Peyer's patch (tissue), 4 donors: ENCODE measurements around the gene SEC11A. TPM values are rescaled to one million over a fixed set of nuclear protein-coding genes. Genes with fewer than 3 reads are reported as not detected.
A peak's percentile ranks its signal among the peaks of the same experiment; 100 is the strongest.

Source experiments
- DNase-seq, 3 donors: peaks; one replicate each; pipeline ENCODE4 v3.0.0-alpha.2; 2017 to 2019
- H3K27ac ChIP-seq, 4 donors: fragments of 200-600 bp; sonication (generic); one replicate each; pipeline ENCODE4 v1.5.1; 2016 to 2019
- H3K27me3 ChIP-seq, 2 donors: fragments of 200-600 bp; sonication (generic); one replicate each; pipeline ENCODE4 v1.5.1; 2019
- H3K36me3 ChIP-seq, 3 donors: fragments of 200-600 bp; sonication (generic); one replicate each; pipeline ENCODE4 v1.5.1; 2016 to 2019
- H3K4me1 ChIP-seq, 4 donors: fragments of 200-600 bp; sonication (generic); one replicate each; pipeline ENCODE4 v1.5.1; 2016 to 2019
- H3K4me3 ChIP-seq, 4 donors: fragments of 200-600 bp; sonication (generic); 1 replicate in 3 of 4; 2 replicates in 1 of 4; pipeline ENCODE4 v1.5.1; 2016 to 2019; ENCODE audit warnings: mild to moderate bottlenecking in 1 of 4
- H3K9me3 ChIP-seq, 4 donors: fragments of 200-600 bp; sonication (generic); one replicate each; pipeline ENCODE4 v1.5.1; 2016 to 2019; ENCODE audit warnings: mild to moderate bottlenecking in 1 of 4
- POLR2A ChIP-seq, 2 donors: fragments of 450-650 bp; IDR thresholded peaks; one replicate each; pipeline ENCODE4 v1.5.1; 2017; ENCODE audit warnings: antibody characterized with exemption in 2 of 2, mild to moderate bottlenecking in 2 of 2, moderate library complexity in 2 of 2
- total RNA-seq, 4 donors: library from RNA; depleted of rRNA; stranded (reverse); fragments of >200 nt; gene quantifications; one replicate each; pipeline ENCODE4 v1.1.0, GENCODE V29; 2016
- TF ChIP-seq, protein P1 (sequence below), 6 experiments: fragments of 450-650 bp in 4 of 6; fragments of 200-600 bp in 2 of 6; sonication (generic) in 1 of 6; IDR thresholded peaks; one replicate each; pipeline ENCODE4 v1.5.1; 2017 to 2019; ENCODE audit warnings: antibody characterized with exemption in 6 of 6, mild to moderate bottlenecking in 3 of 6, moderate library complexity in 1 of 6

SEC11A gene
- total RNA-seq = 10 to 100 TPM; 35.9 to 75.1 (median 61.7) TPM

DNA sequence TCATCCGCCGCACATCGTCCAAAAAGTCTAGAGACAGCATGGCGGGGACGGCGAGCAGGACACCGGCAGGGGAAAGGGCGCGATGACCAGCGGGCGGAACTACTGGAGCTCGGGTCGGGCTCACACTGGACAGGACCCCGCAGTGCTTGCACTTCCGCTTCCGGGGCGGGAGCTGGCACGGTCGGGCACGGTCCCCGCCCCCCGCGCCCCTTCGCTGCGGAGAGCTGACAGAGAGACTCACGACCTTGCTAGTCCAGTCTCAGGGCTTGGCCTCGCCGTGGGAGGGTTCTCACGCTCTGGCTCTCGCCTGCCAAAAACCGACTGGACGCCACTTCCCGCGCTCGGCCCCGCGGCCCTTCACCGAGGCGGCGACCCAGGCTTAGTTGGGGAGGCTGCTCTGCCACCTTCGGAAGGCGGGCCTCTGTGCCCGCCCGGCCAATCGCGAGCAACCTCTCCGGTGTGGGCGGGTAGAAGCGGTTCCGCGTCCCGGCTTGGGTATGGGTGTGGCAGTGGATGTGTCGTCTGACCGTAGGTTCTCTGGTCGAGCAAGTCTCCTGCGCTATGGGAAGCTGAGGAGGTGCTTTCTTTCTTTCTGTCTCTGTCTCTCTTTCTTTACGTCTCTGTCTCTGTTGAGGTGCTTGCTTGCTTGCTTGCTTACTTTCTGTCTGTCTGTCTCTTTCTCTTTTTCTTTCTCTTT lies at the start of gene SEC11A:
TSS of gene SEC11A (minus strand) at position 104 of the 697 bp plus-strand sequence. CDS start at position 40, 64 bp downstream.
- Histone ChIP-seq H3K4me1 (peaks cover 0 to 21% (median 10%) of the 10 kb centered on the region in 4 donors), H3K4me3 (peak within 1 kb of the TSS; percentile 69 to 88 (median 85)), H3K9me3 (no peaks in the 10 kb centered on the region), H3K36me3 (peaks cover 0 to 8% (median 0%) of the 10 kb centered on the region in 3 donors), H3K27ac (peak within 1 kb of the TSS; percentile 89 to 95 (median 92)), H3K27me3 (no peaks in the 10 kb centered on the region)
- TF ChIP-seq, protein P1, sequence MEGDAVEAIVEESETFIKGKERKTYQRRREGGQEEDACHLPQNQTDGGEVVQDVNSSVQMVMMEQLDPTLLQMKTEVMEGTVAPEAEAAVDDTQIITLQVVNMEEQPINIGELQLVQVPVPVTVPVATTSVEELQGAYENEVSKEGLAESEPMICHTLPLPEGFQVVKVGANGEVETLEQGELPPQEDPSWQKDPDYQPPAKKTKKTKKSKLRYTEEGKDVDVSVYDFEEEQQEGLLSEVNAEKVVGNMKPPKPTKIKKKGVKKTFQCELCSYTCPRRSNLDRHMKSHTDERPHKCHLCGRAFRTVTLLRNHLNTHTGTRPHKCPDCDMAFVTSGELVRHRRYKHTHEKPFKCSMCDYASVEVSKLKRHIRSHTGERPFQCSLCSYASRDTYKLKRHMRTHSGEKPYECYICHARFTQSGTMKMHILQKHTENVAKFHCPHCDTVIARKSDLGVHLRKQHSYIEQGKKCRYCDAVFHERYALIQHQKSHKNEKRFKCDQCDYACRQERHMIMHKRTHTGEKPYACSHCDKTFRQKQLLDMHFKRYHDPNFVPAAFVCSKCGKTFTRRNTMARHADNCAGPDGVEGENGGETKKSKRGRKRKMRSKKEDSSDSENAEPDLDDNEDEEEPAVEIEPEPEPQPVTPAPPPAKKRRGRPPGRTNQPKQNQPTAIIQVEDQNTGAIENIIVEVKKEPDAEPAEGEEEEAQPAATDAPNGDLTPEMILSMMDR (IDR thresholded peaks at IDR 0.05) = peak in 1 of 6 experiments; percentile 5
- peak; percentile 93 to 95 for TF ChIP-seq POLR2A (IDR thresholded peaks at IDR 0.05)
- DNase-seq = peak; percentile 95 to 98 (median 97)

DNA sequence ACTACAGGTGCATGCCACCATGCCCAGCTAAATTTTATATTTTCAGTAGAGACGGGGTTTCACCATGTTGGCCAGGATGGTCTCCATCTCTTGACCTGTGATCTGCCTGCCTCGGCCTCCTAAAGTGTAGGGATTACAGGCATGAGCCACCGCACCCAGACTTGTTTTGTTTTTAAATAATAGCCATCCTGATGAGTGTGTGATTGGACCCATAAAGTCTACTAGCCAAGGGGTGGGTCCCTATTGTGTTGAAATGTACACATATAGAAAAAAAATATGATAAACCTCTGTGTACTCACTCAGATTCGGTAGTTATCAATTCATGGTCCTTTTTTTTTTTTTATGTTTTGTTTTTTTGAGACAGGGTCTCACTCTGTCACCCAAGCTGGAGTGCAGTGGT lies 49.7 kb upstream of the SEC11A start:
- Histone ChIP-seq H3K4me3 (no peak overlapping the region), H3K27me3 (no peaks in the 10 kb centered on the region), H3K4me1 (peaks cover 4 to 34% (median 9%) of the 10 kb centered on the region in 4 donors), H3K9me3 (no peaks in the 10 kb centered on the region), H3K36me3 (peaks cover 0 to 37% (median 0%) of the 10 kb centered on the region in 3 donors), H3K27ac (no peak overlapping the region)
- TF ChIP-seq POLR2A (IDR thresholded peaks at IDR 0.05) = no peak
- TF ChIP-seq, protein P1 (IDR thresholded peaks at IDR 0.05) = no peak
- no peak for DNase-seq

DNA sequence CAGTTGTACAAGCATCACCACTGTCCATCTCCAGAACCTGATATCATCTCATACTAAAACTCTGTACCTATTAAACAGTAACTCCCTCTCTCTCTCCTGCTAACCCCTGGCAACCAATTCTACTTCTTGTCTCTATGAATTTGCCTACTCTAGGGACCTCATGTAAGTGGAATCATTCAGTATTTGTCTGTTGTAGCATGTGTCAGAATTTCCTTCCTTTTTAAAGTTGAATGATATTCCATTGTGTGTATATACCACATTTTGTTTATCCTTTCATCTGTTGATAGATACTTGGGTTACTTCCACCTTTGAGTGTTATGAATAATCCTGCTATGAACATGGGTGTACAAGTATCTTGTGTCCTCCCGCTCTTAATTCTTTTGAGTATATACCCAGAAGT lies 49.0 kb upstream of the SEC11A start:
- Histone ChIP-seq H3K4me1 (peaks cover 4 to 40% (median 12%) of the 10 kb centered on the region in 4 donors), H3K36me3 (peaks cover 0 to 37% (median 0%) of the 10 kb centered on the region in 3 donors), H3K27me3 (no peaks in the 10 kb centered on the region), H3K4me3 (no peak overlapping the region), H3K9me3 (no peaks in the 10 kb centered on the region), H3K27ac (no peak overlapping the region)
- DNase-seq = no peak
- TF ChIP-seq POLR2A (IDR thresholded peaks at IDR 0.05) = no peak
- TF ChIP-seq, protein P1 (IDR thresholded peaks at IDR 0.05) = no peak

DNA sequence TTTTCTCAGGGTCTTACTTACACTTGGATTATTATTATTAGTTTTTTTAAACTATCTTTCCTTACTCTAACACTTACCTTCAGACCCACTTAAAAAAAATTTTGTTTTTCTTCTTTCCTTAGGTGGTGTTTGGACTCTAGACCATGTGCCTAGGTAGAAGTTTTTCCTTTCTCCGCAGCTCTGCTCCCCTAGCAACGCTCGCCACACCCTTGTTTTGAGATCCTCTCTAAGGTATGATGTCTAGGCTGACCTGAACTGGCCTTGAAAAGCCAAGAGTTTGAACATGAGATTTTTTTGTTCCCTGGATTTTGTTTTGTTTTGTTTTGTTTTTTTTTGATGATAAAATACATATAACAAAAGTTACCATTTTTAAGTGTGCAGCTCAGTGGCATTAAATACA lies 48.6 kb upstream of the SEC11A start:
- DNase-seq = no peak
- Histone ChIP-seq H3K4me1 (peaks cover 4 to 41% (median 12%) of the 10 kb centered on the region in 4 donors), H3K4me3 (no peak overlapping the region)

DNA sequence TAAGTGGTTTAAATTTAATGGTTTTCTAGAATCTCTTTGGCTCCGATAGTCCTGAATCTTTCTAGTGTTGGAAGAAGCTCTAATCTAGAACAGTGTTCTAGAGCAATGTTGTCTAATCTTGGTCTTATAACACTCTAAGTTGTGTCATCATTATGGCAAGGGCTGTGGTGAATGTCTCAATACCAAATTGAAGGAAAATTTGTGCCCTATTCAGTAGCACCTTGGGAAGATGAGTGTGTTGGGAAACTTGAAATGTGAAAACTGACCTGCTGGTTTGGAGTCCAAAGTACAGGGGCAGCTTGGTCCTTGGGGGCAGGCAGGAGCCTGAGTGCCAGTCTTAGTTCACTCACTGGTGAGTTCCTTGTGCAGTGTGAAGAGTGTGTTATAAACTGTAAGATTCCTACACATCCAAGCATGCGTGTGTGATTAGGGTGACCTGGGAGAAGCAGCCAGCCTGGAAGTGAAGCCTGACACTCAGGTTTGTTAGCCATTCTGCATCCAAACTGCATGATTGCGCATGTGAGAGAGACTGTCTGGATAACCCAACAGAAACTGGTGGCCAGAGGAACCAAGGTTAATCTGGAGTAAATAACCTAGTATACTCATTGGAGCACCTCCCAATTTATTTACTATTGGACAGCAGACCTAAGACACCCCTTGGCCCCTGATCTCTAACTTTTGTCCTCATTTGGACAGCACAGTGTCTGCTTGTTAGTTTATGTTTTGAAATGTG lies 47.1 kb upstream of the SEC11A start:
- no peak for DNase-seq
- Histone ChIP-seq H3K9me3 (no peaks in the 10 kb centered on the region), H3K36me3 (peaks cover 0 to 20% (median 0%) of the 10 kb centered on the region in 3 donors), H3K4me1 (peaks cover 4 to 57% (median 16%) of the 10 kb centered on the region in 4 donors), H3K27me3 (no peaks in the 10 kb centered on the region), H3K27ac (no peak overlapping the region), H3K4me3 (no peak overlapping the region)
- no peak for TF ChIP-seq POLR2A (IDR thresholded peaks at IDR 0.05)
- TF ChIP-seq, protein P1 (IDR thresholded peaks at IDR 0.05) = no peak

More for the DNA sequence above, 48.6 kb upstream of the SEC11A start:
- Histone ChIP-seq H3K27ac (no peak overlapping the region), H3K9me3 (no peaks in the 10 kb centered on the region), H3K27me3 (no peaks in the 10 kb centered on the region), H3K36me3 (peaks cover 0 to 35% (median 0%) of the 10 kb centered on the region in 3 donors)
- no peak for TF ChIP-seq POLR2A (IDR thresholded peaks at IDR 0.05)
- TF ChIP-seq, protein P1 (IDR thresholded peaks at IDR 0.05) = no peak
